ENCODE results near the gene COL4A1.

- TF ChIP-seq, protein P1, sequence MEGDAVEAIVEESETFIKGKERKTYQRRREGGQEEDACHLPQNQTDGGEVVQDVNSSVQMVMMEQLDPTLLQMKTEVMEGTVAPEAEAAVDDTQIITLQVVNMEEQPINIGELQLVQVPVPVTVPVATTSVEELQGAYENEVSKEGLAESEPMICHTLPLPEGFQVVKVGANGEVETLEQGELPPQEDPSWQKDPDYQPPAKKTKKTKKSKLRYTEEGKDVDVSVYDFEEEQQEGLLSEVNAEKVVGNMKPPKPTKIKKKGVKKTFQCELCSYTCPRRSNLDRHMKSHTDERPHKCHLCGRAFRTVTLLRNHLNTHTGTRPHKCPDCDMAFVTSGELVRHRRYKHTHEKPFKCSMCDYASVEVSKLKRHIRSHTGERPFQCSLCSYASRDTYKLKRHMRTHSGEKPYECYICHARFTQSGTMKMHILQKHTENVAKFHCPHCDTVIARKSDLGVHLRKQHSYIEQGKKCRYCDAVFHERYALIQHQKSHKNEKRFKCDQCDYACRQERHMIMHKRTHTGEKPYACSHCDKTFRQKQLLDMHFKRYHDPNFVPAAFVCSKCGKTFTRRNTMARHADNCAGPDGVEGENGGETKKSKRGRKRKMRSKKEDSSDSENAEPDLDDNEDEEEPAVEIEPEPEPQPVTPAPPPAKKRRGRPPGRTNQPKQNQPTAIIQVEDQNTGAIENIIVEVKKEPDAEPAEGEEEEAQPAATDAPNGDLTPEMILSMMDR (optimal IDR thresholded peaks at IDR 0.05 in 1 of 3, IDR thresholded peaks at IDR 0.05 in 1 of 3, conservative IDR thresholded peaks at IDR 0.05 in 1 of 3; ENCODE audit: extremely low read depth in 1 of 3, insufficient read depth in 2 of 3, low read length in 3 of 3): no peak
- no peak for TF ChIP-seq EZH2 (IDR thresholded peaks at IDR 0.05; ENCODE audit: low read length)
Measured at GRCh38 chr13:110347088-110347487, 40.1 kb upstream of the COL4A1 start.

All from keratinocyte (primary cell).